IPS-NIHi7 (cell line): Measurements from ENCODE around the gene POMP.

Experiments
- DNase-seq: peaks from one replicate; pipeline ENCODE4 v3.0.0; 2012; ENCODE audit warnings: mixed read lengths; ENCODE audit errors: extremely low spot score

POMP gene

DNA sequence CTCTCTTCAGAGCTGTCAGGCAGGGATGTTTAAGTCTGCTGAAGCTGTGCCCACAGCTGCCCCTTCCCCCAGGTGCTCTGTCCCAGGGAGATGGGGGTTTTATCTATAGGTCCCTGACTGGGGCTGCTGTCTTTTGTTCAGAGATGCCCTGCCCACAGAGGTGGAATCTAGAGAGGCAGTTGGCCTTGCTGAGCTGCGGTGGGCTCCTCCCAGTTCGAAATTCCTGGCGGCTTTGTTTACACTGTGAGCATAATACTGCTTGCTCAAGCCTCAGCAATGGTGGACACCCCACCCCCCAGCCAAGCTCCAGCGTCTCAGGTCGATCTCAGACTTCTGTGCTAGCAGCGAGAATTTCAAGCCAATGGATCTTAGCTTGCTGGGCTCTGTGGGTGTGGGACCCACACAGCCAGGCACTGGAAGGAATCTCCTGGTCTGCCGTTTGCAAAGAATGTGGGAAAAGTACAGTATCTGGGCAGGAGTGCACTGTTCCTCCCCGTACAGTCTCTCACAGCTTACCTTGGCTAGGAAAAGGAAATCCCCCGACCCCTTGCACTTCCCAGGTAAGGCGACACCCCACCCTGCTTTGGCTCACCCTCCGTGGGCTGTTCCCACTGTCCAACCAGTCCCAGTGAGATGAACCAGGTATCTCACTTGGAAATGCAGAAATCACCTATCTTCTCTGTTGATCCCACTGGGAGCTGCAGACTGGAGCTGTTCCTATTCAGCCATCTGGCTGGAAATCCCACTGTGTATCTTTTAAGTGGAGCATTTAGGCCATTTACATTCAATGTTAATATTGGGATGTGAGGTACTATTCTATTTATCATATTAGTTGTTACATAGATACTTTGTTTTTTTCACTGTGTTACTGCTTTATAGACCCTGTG is 34.9 kb downstream of the POMP start:
- DNase-seq, result peak; percentile 22

- DNase-seq, result no peak
Observed at GRCh38 chr13:28697441-28697840, 38.5 kb downstream of the POMP start.

- DNase-seq, result no peak
Observed at GRCh38 chr13:28699246-28699645, 40.3 kb downstream of the POMP start.

- peak; percentile 25 for DNase-seq
Observed at GRCh38 chr13:28704282-28704681, 45.4 kb downstream of the POMP start.

DNA sequence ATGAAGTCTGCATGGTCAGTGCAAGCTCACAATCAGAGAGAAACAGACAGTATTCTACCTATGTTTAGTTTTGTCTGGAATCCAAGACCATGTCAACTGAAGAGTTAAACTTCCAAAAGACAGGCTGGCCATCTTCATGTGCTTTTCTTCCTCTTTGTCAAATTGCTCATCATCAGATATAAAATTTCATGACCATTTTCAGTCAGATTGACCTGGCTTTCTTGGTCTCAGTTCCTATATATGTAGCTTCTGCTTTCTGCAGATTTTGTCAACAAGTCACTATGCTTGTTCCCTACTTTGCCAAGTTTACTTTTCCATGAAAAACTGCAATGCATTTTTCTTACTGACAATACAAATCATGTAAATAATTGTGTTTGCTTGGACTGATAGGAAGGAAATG is 46.0 kb downstream of the POMP start:
- no peak for DNase-seq

- no peak for DNase-seq
Observed at GRCh38 chr13:28705461-28706083, 46.6 kb downstream of the POMP start.

GRCh38 chr13:28707629-28708427 is 48.9 kb downstream of the POMP start:
- no peak for DNase-seq

DNA sequence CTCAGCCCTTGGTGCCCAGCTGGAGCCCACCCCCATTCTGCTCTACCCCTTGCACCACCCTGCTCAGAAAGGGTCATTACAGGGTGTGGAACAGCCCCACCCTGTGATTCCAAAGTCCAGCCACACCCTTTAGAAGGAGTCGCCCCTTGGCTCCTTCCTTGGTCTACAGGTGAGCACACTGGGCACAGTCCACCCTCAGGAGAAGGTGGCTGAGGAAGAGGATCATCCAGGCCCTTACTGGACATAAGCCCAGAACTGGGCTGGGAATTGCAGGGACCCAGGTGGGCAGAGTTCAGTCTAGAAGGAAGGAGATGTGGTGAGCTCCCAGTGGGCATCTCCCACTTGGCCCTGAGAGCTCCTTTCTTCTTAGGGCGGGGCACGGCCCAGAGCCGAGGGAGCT is 51.2 kb downstream of the POMP start:
- no peak for DNase-seq

DNA sequence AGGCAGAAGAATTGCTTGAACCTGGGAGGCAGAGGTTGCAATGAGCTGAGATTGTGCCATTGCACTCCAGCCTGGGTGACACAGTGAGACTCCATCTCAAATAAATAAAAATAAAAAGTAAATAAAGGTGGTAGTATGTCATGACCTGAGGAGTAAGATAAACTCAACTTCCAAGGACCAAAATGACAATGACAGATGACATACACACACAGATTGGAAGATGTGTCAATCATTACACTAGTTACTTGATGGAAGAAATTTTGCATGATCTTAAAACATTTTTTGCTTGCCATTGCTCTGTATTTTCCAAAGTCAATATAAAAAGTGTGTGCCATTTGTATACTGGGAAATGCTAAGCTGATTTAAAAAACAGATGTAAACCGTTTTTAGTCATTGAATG is 55.7 kb downstream of the POMP start:
- DNase-seq, result no peak

DNA sequence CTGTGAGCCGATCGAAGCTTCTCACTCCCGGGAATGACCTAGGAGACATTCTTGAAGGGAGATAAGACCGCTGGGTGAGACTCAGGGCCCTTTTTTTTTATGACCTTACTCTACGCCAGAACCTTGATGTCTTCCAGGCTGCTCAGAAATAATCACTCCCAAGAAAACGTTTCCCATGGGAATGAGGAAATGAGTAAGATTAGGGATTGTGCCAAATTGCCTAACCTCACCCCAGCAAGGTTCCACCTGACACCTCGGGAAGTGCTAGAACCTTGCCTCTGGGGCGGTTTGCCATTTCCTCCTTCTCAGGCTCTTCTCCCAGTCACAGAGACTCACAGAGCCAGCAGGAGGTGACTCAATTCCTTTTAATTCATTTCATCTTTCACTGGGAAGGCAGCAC is 57.6 kb downstream of the POMP start:
- no peak for DNase-seq

DNA sequence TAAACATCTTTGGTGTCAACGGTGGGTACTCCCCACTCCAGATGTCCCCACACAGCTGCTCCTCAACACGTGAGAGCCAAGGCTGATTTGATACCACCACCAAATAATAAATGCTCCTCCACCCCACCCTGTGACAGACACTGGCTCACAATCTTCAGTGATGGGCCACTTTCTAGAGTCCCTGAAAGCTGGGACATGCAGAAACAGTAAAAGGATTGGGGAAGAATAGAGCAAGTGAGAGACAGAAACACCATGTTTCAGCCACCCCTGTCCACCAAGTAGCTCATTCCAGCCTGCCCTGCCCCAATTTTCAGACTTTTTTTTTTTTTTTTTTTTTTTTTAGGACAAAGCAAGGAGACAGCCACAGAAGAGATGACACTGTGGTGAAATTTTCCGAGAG is 58.2 kb downstream of the POMP start:
- no peak for DNase-seq

DNA sequence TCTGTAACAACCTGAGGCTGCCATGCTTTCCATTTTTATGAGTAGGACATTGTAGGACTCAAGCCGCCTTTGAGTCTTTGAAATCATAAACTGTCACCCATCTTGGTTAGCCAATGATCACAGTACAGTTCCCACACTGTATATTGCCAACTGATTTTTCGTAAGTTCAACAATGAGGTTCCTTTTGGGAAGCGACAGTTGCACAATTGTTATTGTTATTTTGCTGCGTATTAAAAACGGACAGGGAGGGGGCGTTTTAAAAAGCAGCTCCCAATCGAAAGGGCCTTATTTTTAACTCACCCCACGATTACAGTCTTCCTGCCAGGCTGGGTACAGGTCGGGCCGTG is 59.2 kb downstream of the POMP start:
- DNase-seq, result no peak

- peak; percentile 98 for DNase-seq
Observed at GRCh38 chr13:28718543-28719226, 59.8 kb downstream of the POMP start, which contains the start of gene SLC46A3. Gene SLC46A3, minus strand, starts transcription at chr13:28718970. Its CDS starts 972 bp downstream, at chr13:28717998.

GRCh38 chr13:28719227-28720055 is 60.5 kb downstream of the POMP start:
- no peak for DNase-seq

GRCh38 chr13:28723806-28724205 is 64.9 kb downstream of the POMP start:
- DNase-seq, result no peak

DNA sequence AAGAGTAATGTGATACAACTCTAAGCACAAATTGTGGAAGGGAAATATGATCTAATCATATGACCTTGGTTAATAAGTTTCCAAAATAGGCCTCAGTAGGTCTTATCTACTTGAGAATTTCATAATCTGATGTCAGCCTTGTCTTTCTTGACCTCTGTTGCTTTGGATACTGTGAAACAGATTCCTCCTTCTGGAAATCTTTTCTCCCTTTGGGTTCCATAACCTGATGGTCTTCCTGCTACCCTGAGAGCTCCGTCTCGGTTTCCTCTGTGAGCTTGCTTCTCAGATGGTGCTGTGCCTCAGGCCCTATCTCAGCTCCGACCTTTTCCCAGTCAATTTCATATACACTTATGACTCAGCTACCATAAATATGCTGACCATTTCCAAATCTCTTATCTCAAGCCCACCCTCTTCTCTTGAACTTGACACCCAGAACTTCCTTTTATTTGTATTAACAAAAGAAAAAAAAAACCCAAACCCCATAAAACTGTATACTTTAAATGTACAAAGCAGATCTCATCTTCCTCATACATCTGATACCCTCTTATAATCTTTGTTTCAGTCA is 66.2 kb downstream of the POMP start:
- DNase-seq, result no peak
